ENCODE data around the gene G3BP2.

- TF ChIP-seq CTCF (IDR thresholded peaks at IDR 0.05; ENCODE audit: low read length): no peak
- no peak for TF ChIP-seq EZH2phosphoT487 (IDR thresholded peaks at IDR 0.05; ENCODE audit: low read length)
Measured at GRCh38 chr4:75612306-75612705, 60.9 kb downstream of the G3BP2 start.
